ENCODE results near the gene ANKMY1. TPM values are rescaled to one million over a fixed set of nuclear protein-coding genes. Genes with fewer than 3 reads are reported as not detected.
A peak's percentile ranks its signal among the peaks of the same experiment; 100 is the strongest.

Gene ANKMY1
- total and polyA plus RNA-seq, 2 of the 13 experiments (the other 11 are each of a cell fraction or from before 2014, with no cell fraction given) = 11.7 to 18.8 TPM

- no peak for ATAC-seq
- intact Hi-C loops (cut with micrococcal nuclease; ENCODE audit: unreplicated experiment) (no loop called here), in situ Hi-C loops (cut with HindIII; ENCODE audit: extremely low pct_ligation_motif_present, low pct_unique_long_range_greater_than_20kb) (no loop called here)
- TF ChIP-seq ZNF614 (CRISPR knock-in tag; IDR thresholded peaks at IDR 0.05; ENCODE audit: borderline replicate concordance) = no peak
- TF ChIP-seq MNT (IDR thresholded peaks at IDR 0.05) = peak; percentile 97
- TF ChIP-seq ZNF513 (CRISPR knock-in tag; conservative IDR thresholded peaks at IDR 0.05) = no peak
- no peak for TF ChIP-seq ARID5B (CRISPR knock-in tag; IDR thresholded peaks at IDR 0.05)
- 0 out of 2 replicates have a peak, but pooled peaks have one; percentile 14 for TF ChIP-seq SKIL (CRISPR knock-in tag; IDR thresholded peaks at IDR 0.05; ENCODE audit: borderline replicate concordance)
- no peak for TF ChIP-seq HMGXB4 (CRISPR knock-in tag; IDR thresholded peaks at IDR 0.05; ENCODE audit: borderline replicate concordance in 1 of 2, low read depth in 1 of 2)
- TF ChIP-seq FOSL1 (CRISPR knock-in tag; IDR thresholded peaks at IDR 0.05; ENCODE audit: borderline replicate concordance) = no peak
- TF ChIP-seq ZNF180 (CRISPR knock-in tag; IDR thresholded peaks at IDR 0.05; ENCODE audit: borderline replicate concordance, low read depth) = no peak
- no peak for TF ChIP-seq ZNF33A (CRISPR knock-in tag; IDR thresholded peaks at IDR 0.05; ENCODE audit: borderline replicate concordance)
- no peak for DNase-seq (ENCODE audit: low spot score)
- no TSS peak for BruUV-seq (replicated peaks)
- H3K4me2 ChIP-seq (ENCODE audit: low read depth, low read length) = no peak overlapping the region
- peaks cover 12% of the 10 kb centered on the region; the same call in 1 of the 2 replicates for H3K4me1 ChIP-seq (ENCODE audit: insufficient read depth, low read length)
- peaks cover 9% of the 10 kb centered on the region; the same call in 1 of the 2 replicates for H3K9me3 ChIP-seq (ENCODE audit: low read length)
- H3K79me2 ChIP-seq (ENCODE audit: insufficient read depth, low read length) = no peaks in the 10 kb centered on the region
- no peak overlapping the region for H3K9ac ChIP-seq (ENCODE audit: insufficient read depth, low read depth, low read length)
- ChIA-PET CTCF (ENCODE audit: low intra/inter-chr PET ratio, low total read pairs) (no interaction called here), POLR2A (no interaction called here)
- no peak for FAIRE-seq
- no peak overlapping the region for H2AFZ ChIP-seq (ENCODE audit: low read length)
- no peaks in the 10 kb centered on the region for H3K36me3 ChIP-seq (replicated peaks in 1 of 2; ENCODE audit: control insufficient read depth in 1 of 2, insufficient read depth in 2 of 2, low read length in 2 of 2)
- 92% methylated on average over 6 of the region's 6 CpGs for WGBS (ENCODE audit: low lambda C conversion rate)
- H4K20me1 ChIP-seq (ENCODE audit: insufficient read depth, low read length) = no peaks in the 10 kb centered on the region
- H3K4me3 ChIP-seq (replicated peaks in 1 of 3; ENCODE audit: insufficient read depth in 1 of 3, low read depth in 2 of 3, low read length in 3 of 3) = no peak overlapping the region
- H3K27ac ChIP-seq (ENCODE audit: extremely low read length, insufficient read depth, low read length) = no peak overlapping the region
- H3K27me3 ChIP-seq (ENCODE audit: control insufficient read depth in 1 of 2, insufficient read depth in 2 of 2, low read length in 2 of 2) = no peaks in the 10 kb centered on the region
Measured at GRCh38 chr2:240469740-240470139, 88.0 kb downstream of the ANKMY1 start.

All from HepG2 (cell line).